NCI-H2196 treated with DMSO at 0.1 percent for 48 hours (cell line): ENCODE data around the gene UTP11.
"Not testable (repeated sequence)": the region's sequence is repeated elsewhere in the genome, so short reads cannot be mapped to it uniquely, and the experiment has no call there.

Experiments
- DNase-seq: peaks from one replicate; lab custom pipeline; 2025; ENCODE audit not compliant: unreplicated experiment; lab: John Stamatoyannopoulos, UW

UTP11 gene, protein sequence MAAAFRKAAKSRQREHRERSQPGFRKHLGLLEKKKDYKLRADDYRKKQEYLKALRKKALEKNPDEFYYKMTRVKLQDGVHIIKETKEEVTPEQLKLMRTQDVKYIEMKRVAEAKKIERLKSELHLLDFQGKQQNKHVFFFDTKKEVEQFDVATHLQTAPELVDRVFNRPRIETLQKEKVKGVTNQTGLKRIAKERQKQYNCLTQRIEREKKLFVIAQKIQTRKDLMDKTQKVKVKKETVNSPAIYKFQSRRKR

DNA sequence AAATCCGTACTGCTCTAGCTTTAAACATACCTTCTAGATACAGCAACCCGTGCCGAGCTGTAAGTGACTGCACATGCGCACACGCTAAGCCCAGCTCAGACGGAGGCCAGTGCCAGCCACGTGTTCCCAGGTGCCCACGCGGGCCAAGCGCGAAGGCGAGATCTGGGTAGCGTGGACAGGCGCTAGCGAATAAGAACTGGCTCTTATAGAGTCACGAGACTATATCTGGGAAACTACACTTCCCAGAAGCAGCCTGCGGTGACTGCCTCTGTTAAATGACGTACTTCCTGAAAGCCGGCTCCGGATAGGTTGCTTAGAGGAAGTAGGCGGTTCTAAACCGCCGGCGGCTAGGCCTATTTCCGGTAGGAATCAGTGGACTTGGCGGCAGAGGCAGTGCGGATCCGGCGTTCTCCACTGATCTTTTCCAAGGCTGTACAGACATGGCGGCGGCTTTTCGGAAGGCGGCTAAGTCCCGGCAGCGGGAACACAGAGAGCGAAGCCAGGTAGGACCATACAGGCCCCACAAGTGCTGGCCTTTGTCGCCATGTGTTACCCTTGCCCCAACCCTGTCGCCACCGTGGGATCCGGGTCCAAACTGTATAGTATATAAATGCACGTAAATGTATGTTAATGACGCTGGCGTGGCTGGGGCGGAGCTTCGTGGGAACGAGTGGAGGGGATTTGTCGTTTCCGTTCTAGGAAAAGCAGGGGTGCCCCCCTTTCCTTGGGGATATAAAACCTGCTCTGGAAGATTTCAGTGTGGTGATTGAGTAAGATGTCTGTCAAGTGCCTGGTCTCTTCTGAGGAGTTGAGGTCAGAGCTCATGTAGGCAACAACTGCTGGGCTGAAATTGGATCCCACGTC is at the start of gene UTP11:
UTP11 (plus strand) TSS at position 372 of the 864 bp plus-strand sequence; CDS start at position 441, 69 bp downstream.
- DNase-seq, result peak; percentile 99

DNA sequence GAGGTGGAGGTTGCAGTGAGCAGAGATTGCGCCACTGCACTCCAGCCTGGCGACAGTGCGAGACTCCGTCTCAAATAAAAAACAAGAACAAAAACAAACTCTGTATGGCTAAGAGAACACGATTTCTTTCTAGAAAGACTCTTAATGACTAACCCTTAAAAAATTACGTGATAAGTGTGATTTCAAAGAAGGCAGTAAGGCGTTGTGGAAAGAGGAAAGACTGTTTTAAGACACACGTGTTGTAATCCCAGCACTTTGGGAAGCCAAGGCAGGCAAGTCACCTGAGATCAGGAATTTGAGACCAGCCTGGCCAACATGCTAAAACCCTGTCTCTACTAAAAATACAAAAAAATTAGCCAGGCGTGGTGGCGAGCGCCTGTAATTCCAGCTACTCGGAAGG is 48.4 kb upstream of the UTP11 start:
- DNase-seq, result not testable (repeated sequence)

DNA sequence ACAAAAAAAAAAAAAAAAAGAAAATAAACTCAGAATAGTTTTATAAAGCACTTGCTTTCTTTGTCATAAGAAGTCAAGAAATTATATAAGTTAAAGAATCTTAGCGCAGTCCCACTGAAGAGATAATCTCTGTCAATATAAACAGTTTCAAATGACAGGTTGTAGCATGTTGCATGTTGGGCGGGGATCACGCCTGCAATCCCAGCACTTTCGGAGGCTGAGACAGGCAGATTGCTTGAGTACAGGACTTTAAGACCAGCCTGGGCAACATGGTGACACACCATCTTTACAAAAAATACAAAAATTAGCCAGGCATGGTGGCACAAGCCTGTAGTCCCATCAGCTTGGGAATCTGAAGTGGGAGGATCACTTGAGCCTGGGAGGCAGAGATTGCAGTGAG is 47.2 kb upstream of the UTP11 start:
- no peak for DNase-seq

DNA sequence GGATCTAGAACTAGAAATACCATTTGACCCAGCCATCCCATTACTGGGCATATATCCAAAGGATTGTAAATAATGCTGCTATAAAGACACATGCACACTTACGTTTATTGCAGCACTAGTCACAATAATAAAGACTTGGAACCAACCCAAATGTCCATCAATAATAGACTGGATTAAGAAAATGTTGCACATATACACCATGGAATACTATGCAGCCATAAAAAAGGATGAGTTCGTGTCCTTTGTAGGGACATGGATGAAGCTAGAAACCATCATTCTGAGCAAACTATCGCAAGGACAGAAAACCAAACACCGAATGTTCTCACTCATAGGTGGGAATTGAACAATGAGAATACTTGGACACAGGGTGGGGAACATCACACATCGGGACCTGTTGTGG is 38.9 kb upstream of the UTP11 start:
- not testable (repeated sequence) for DNase-seq

DNA sequence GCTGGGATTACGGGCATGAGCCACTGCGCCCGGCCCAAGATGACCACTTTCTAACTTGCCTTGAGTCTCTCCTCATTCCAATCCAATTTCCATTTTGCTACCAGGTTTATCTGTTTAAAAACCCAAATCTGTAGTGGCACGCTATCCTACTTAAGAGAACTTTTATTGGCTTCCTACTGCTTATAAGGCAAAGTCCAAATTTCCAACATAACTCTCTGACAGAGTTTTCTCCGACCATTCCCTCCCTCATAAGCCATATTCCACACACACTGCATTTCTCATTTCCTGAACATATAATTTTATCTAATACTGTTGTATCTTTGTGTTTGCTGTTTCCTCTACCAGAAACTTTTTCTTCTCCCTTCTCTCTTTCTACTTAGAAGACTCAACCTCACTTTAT is 38.0 kb upstream of the UTP11 start:
- DNase-seq, result no peak

DNA sequence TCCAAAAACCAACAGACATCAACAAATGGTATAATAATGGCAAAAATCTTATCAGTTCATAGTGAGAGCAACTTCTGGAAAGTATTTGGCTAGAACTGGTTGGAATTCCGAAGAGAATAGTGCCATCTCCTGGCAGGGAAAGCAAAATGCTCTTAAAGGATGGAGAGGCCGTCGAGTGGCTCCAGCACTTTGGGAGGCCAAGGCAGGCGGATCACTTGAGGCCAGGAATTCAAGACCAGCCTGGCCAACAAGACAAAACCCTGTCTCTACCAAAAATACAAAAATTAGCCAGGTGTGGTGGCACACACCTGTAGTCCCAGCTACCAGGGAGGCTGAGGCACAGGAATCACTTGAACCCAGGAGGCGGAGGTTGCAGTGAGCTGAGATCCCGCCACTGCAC is 37.5 kb upstream of the UTP11 start:
- DNase-seq, result peak; percentile 47

DNA sequence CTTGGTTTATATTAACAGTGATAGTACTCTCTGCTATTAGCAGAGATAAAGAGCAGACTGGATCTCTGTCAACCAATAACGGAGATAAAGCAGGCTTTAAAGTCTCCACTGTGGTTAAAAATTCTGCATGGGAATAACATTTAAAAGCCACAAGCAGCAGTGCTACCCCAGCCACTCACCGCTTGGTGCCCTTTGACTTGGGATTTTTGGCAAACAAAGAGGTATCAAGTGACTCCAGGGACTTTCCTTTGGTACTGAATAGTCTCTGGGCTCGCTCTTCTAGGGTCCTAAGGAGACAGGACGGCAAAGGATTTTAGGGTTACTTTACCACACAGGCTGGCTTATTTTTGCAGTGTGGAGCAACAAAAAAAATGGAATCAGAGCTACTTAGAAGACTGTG is 34.0 kb upstream of the UTP11 start:
- no peak for DNase-seq

DNA sequence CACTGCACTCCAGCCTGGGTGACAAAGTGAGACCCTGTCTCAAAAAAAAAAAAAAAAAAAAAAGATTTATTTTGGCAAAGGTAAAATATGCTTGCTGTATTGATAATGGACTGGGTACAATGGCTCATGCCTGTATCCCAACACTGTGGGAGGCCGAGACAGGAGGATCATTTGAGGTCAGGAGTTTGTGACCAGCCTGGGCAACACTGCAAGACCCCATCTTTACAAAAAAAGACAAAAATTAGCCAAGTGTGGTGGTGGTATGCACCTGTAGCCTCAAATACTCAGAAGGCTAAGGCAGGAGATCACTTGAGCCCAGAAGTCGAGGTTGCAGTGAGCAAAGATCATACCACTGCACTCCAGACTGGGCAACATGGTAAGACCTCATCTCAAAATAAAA is 29.0 kb upstream of the UTP11 start:
- DNase-seq, result no peak

DNA sequence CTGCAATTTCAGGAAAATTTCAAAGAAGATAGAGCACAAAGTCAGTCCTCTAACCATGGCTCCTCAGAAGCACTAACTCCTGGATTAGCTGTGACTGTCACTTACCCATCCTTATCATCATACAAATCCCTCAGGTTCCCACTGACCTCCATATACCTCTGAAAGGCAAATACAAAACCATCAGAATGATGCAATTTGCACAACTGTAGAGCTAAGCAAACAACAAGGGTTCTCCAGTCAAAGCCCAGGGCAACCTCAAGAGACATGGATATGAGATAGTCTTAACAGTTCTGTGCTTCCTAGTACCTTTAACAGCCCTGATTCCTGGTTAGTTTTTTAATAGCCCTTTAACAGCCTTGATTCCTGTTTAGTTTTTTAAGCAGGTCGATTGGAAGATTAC is 24.9 kb upstream of the UTP11 start:
- no peak for DNase-seq

DNA sequence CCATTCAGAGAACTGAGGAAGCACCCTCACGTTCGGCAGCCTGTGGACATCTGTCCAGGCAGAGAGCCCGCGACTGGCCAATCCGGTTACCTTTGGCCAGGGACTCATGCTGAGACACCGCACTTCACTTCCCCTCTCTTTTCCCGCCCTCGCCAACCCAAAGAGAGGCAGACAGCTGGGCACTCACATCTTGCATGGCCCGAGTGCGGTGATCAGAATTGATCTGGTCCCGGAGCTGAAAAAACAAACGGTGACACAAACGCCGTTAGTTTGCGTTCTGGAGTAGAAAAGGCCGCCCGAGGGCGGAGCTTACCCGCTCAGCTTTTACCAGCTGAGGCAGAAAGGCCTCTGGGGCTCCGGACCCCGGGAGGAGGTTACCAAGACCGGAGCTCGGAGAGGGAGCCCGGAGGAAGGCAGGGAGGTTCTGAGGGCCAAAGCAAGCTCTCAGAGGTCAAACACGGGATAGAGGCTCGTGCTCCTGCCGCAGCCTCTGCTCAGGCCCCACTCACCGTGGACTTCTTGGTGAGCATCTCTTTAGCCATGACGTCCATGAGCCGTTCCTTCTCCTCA is 23.1 kb upstream of the UTP11 start:
- no peak for DNase-seq

DNA sequence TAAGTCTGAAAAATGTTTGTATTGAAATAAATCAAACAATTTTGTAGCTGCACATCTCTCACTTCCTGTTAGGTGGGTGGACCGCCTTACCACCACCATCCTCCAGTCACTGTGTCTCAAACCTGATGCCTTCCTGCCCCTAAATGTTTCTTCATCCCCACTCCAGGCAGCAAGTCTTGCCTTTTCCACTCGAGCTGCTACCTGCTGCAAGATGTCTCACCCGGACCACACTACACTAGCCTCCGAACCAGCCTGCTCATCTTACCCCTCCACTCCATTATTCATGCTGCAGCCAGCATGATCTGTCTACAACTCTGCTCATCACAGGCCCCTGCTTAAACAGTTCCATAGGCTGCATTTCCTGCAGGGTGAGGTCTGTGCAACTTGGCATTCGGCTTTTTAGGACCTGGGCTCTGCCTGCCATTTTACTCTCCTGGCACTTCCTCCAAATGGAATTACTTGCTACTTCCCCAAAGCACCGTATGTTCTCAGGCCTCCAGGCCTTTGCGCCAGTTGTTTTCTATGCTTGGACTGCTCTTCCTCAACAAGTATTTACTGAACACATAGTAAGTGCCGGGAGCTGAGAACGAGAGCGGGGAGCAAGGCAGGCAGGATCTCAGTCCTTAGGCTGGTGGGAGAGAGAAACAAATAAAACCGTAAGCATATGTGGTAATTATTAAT is 17.5 kb upstream of the UTP11 start:
- DNase-seq, result no peak

DNA sequence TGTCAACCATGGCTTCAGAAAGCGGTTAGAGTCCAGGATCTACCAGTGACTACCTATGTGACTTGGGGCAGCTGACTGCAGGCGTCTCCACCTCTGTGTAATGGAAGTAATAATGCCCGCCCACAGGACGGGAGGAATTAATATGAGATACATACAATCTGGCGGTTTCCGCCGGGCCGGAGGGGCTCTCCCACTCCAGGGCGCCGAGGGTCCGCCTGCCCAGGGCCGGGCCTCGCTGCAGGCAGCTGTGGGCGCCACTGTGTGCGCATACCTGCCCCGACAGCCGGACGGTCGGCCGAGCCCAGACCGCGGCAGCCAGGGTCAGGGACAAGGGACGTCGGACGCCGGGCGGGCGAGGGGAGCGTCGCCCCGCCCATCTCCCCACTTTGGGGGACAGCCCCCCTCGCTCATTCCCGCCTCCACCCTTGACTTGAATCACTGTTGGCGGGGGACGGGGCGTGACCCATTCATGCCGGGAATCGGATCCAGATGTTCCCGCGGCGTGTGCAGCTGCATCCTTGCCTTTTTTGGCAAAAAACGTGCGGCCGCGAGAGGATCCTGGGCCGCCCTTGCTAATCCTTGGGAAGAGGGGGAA is 16.7 kb upstream of the UTP11 start:
- no peak for DNase-seq

DNA sequence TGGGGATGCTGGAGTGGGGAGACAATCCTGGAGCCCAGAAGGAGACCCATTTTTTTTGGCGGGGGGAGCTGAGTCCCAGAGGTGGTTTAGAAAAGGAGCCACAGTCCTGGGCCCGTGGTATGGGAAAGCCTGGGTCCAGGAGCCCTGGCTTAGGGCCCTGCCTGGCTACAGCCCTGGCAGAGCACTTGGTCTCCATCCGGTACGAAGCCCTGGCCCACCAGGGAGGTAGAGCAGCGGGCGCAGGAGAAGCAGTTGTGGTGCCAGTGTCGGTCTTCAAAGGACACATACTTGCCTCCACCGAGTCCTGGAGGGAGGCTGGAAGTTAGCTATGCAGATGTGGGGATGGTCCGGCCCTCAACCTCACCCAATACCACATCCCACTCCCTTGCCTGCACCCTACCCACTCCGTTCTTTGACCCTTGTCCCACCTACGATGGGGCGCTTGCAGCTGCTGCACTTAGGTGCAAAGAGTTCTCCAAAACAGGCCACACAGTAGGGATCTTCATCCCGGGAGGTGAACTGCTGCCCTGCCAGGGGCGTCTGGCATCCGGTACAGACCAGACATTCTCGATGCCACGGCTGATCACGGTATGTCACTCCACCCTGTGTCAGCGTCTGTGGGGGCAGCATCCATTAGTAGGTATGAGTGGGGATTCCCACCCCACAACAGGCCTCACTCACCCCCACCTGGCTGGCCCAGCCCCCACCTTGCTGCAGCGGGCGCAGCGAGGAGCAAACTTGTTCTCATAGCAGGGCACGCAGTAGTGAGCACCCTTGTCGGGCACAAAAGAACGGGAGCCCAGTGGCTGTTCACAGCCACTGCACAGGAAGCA is 15.1 kb upstream of the UTP11 start:
- no peak for DNase-seq

DNA sequence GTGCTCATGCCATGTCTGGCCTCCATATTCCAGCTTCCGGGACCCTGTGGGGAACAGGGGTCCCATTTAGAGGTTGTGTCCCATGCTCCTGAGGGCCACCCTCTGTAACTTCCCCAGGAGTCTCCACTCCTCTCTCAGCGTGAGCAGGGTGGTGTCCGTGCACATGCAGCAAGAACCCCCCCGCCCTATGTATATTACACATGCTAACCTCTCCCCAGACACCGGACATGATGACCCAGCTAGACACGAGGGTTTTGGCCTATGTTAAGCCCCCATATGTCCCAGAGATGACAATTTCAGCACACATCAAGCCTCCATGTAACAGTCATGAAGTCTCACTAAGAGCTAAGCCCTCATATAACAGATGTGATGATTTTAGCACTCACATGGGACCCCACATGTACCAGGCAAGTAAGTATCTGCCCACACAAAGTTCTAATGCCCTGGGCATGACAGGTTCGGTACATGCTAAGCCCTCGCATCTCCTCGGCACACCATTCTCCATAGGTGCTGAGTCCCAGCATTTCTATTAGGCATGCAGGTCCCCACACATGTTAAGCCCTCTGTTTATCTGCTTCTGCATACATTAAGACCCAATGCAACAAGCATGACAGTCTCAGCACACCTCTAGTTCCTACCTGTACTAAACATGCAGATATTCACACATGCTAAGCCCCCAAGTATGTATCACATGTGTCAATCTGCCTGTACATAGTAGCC is 14.3 kb upstream of the UTP11 start:
- no peak for DNase-seq

DNA sequence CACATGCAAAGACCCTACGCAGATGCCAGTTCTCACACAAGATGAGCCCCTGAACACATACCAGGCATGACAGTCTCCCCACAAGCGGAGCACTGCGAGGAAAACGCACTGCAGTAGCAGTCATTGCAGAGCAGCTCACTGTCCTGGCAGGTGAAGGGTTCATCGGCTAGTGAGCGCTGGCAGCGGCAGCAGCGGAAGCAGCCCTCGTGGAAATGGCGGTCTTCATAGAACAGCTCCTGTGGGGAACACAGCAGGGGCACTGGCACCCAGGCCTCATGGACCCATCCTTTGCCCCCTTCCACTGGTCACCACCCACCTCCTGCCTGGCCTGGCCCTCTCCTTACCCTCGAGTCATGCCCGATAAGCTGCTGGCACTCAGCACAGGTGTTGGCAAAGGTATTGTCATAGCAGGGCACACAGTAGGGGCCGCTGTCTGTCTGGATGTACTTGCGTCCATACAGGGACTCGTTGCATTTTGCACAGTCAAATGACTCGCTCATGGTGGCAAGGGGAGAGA is 13.6 kb upstream of the UTP11 start:
- no peak for DNase-seq

DNA sequence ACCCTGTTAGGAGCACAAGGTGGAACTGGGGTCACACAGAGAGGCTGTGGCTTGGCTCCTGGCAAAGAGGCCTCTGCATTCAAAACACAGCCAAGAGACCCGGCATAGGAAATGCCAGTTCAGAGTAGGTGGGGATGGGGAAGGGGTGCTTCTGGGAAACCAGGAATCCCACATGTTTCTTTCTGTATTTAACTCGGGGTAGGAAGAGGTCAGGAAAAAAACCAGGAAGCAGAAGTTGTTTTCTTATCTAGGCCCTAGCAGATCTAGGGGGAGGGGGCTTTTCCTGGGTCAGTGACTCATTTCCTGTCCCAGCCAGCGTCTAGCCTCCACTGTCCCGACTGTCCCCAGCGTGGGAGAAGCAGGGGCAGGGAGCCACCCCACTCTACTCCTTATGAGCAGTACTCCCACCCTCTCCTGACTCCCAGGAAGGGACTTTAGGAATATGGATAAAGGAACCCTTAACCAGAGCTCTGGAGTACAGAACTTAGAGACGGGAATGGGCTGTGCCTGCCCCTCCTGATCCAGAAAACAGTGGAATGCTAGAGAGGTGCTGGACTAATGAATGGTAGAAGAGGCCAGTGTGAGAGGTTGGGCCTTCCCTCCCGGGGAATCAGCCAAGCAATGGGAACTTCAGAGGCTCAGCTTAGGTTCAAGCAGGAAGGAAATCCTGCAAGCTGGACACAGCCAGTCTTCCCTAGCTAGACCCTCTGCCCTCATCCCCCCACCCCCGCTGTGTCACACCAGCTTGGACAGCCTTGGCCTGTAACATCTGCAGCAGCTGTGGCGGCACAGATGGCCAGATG is 12.9 kb upstream of the UTP11 start:
- DNase-seq, result no peak

DNA sequence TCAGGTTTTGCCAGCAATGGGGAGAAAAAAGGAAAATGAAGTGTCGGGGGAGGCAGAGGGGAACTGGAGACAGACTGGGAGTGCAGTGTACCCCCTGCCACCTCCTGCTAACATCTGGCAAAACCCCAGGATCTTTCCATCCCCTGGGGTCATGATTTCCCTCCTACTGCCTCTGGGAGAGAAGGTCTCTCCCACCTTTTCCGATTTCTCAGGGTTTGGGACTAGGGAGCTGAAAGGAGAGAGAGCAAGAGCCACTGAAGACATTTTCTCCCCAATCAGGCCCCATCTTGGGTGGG is 12.4 kb upstream of the UTP11 start:
- DNase-seq, result no peak

DNA sequence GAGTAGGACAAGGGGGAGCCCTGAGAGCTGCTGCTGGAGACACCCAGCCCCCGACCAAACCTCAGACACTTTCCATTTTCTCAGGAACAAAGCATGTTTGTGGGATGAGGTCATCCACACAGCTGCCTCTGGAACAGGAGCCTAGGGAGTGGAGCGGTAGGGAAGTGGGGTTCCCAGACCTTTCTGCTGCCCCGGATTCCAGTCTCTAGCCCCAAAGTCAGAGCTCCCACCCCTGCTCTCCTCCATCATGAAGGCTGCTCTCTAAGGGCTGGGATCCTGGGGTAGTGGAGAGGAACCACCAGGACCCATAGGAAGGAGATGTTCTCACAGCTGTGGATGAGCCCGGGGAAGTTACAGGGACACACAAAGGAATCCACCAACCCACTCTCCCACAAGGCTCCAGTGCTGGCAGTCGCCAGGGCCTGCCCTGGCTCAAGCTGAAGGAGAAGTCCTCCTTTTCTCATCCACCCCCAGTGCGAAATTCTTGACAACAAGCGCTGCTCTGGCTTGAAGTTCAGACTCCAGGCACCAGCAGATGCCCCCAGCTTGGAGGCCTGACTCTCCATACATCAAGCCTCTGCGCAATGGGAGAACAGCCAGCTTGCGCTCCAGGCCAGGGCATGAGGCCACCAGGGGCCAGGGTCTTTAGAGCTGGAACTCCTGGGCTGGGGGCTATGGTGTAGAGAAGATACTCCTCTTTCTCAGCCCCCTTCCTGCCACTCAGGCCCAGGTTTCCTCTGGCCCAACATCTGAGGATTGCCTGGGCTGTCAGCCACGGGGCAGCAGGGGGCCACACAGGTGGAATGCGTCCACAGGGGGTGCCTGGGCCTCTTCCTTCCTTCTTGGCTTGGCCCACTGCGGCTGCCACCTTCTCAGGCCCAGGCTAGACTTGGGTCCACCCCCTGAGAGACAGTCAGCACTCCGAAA is 11.7 kb upstream of the UTP11 start:
- DNase-seq, result no peak
